GM12892 (cell line): Measurements from ENCODE around the gene KLK11.

Source experiments
- POLR2A ChIP-seq: IDR thresholded peaks from 2 replicates; pipeline ENCODE4 v1.6.1; 2011; ENCODE audit warnings: low read depth, low read length, control low read depth
- POLR2AphosphoS5 ChIP-seq: IDR thresholded peaks from 2 replicates; pipeline ENCODE4 v1.6.1; 2011; ENCODE audit warnings: low read depth, low read length, control low read depth
- TAF1 ChIP-seq: IDR thresholded peaks from 2 replicates; pipeline ENCODE4 v1.6.1; 2011; ENCODE audit warnings: low read depth, mild to moderate bottlenecking, control low read depth, low read length, borderline replicate concordance

DNA sequence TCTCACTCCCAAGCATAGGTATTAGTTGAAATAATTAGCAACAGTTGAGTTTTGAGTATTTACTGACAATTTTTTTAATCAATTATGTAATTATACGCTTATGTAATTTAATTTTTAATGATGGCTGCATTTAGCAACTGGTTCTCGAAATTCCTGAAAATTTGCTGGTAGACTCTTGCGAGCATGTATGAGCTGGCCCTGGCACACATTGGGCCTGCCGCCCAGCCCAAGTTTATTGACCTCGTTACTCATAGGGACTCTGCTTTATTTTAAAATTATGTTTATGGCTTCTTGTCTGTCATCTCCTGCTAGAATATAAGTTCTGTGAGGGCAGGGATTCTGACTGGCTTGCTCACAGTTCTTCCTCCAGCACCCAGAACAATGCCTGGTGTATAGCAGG, 49.6 kb upstream of the KLK11 start:
- TF ChIP-seq POLR2A (no peak), POLR2AphosphoS5 (no peak), TAF1 (no peak)
